LNCAP (cell line): ENCODE data around the gene HOXD8.

Experiments used
- CTCF ChIP-seq: fragments of 450-650 bp; IDR thresholded peaks from 2 replicates; pipeline ENCODE4 v1.5.1; 2017; ENCODE audit warnings: mild to moderate bottlenecking

HOXD8 gene

GRCh38 chr2:176175709-176176607 is 46.5 kb downstream of the HOXD8 start:
- no peak for TF ChIP-seq CTCF

GRCh38 chr2:176177580-176178037 is 48.1 kb downstream of the HOXD8 start:
- TF ChIP-seq CTCF, result no peak

GRCh38 chr2:176178038-176178756 is 48.7 kb downstream of the HOXD8 start:
- no peak for TF ChIP-seq CTCF

- TF ChIP-seq CTCF, result no peak
These were observed 49.3 kb downstream of the HOXD8 start for GRCh38 chr2:176178757-176179295.

- no peak for TF ChIP-seq CTCF
These were observed 52.0 kb downstream of the HOXD8 start for GRCh38 chr2:176181551-176181950.
